Activated T-helper 17 cell treated with anti-CD3 and anti-CD28 coated beads, Interleukin-2, amount 50 U/mL, for 72 hours (primary cell): ENCODE results near the gene IFFO2. TPM values are rescaled to one million over a fixed set of nuclear protein-coding genes. Genes with fewer than 3 reads are reported as not detected.

Source experiments
- ATAC-seq: fragments of 150-1000 bp; cut with Tn5 transposase; replicated peaks from 2 replicates; pipeline ENCODE4 v1.10.0; 2021; ENCODE audit warnings: mild to moderate bottlenecking, moderate library complexity
- H3K27ac Mint-ChIP-seq: one replicate; pipeline ENCODE4 v1.8.0; 2022; ENCODE audit warnings: mixed read lengths
- H3K27me3 Mint-ChIP-seq: one replicate; pipeline ENCODE4 v1.8.0; 2022; ENCODE audit warnings: mixed read lengths
- H3K36me3 Mint-ChIP-seq: one replicate; pipeline ENCODE4 v1.8.0; 2022; ENCODE audit warnings: low read depth, mild to moderate bottlenecking, mixed read lengths
- H3K4me1 Mint-ChIP-seq: one replicate; pipeline ENCODE4 v1.8.0; 2022; ENCODE audit warnings: mixed read lengths
- H3K4me3 Mint-ChIP-seq: one replicate; pipeline ENCODE4 v1.8.0; 2022; ENCODE audit warnings: mild to moderate bottlenecking, mixed read lengths
- H3K9me3 Mint-ChIP-seq: one replicate; pipeline ENCODE4 v1.8.0; 2022; ENCODE audit warnings: mixed read lengths
- total RNA-seq, 2 donors: library from RNA; stranded (reverse); gene quantifications; one replicate each; pipeline ENCODE4 v1.2.3, GENCODE V29; 2022

Gene IFFO2
- total RNA-seq, 2 donors from 2014 or later: 17.0 to 38.2 TPM

- H3K27me3 Mint-ChIP-seq: no peaks in the 10 kb centered on the region
- no peaks in the 10 kb centered on the region for H3K36me3 Mint-ChIP-seq
- peak overlapping the region; percentile 83 for H3K4me3 Mint-ChIP-seq
- H3K27ac Mint-ChIP-seq: peak overlapping the region; percentile 96
- no peak for ATAC-seq
- H3K4me1 Mint-ChIP-seq: peaks cover 49% of the 10 kb centered on the region
- H3K9me3 Mint-ChIP-seq: no peaks in the 10 kb centered on the region
Measured at GRCh38 chr1:18928406-18928805, 28.1 kb downstream of the IFFO2 start.

GRCh38 chr1:18927654-18928272 lies 28.7 kb downstream of the IFFO2 start:
- no peaks in the 10 kb centered on the region for H3K36me3 Mint-ChIP-seq
- H3K4me1 Mint-ChIP-seq: peaks cover 48% of the 10 kb centered on the region
- no peaks in the 10 kb centered on the region for H3K9me3 Mint-ChIP-seq
- peak overlapping the region; percentile 96 for H3K27ac Mint-ChIP-seq
- peak; percentile 47 for ATAC-seq
- H3K4me3 Mint-ChIP-seq: peak overlapping the region; percentile 83
- H3K27me3 Mint-ChIP-seq: no peaks in the 10 kb centered on the region

GRCh38 chr1:18927082-18927653 lies 29.3 kb downstream of the IFFO2 start:
- Mint-ChIP-seq H3K4me1 (peaks cover 43% of the 10 kb centered on the region), H3K4me3 (peak overlapping the region; percentile 83), H3K27ac (peak overlapping the region; percentile 96), H3K36me3 (no peaks in the 10 kb centered on the region), H3K9me3 (no peaks in the 10 kb centered on the region), H3K27me3 (no peaks in the 10 kb centered on the region)
- ATAC-seq: peak; percentile 50

DNA sequence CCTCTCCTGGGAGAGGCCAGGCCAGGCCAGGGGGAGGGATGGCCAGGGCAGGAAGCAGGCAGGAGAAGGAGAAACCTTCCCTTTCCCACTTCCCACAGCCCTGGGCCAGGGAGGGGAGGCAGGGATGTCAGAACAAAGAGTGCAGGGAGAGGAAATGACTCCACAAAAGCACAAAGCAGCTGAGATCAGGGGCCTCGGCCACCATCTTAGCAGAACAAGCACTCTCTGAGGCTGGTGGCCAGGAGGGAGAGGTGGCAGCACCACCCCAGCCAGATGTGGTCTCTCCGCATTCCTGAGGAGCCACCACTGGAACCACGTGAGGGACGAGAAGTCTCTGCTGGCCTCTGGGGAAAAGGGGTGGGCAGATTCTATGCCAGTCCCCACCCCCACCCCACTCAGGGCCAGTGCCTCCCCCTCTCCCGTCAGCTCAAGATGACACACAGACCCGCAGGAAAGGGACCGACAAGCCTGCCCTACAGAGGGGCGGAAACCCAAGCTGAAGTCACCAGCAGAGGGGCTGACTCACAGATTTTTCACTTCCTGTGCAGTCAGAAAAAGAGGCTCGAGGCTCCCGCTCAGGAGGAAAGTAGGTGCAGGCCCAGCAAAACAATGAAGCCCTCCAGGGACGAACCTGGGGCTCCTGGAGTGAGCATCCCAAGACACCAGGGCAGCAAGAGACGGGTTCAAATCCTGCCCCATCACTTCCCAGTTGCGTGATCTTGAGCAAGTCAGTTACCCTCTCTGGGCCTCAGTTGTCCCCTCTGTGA lies 30.0 kb downstream of the IFFO2 start:
- Mint-ChIP-seq H3K27ac (peak overlapping the region; percentile 96), H3K27me3 (no peaks in the 10 kb centered on the region), H3K4me1 (peaks cover 37% of the 10 kb centered on the region), H3K36me3 (no peaks in the 10 kb centered on the region), H3K9me3 (no peaks in the 10 kb centered on the region), H3K4me3 (peak overlapping the region; percentile 83)
- ATAC-seq: peak; percentile 91

- Mint-ChIP-seq H3K27me3 (no peaks in the 10 kb centered on the region), H3K27ac (peak overlapping the region; percentile 15), H3K9me3 (no peaks in the 10 kb centered on the region), H3K4me3 (peak overlapping the region; percentile 83), H3K36me3 (peaks cover 2% of the 10 kb centered on the region), H3K4me1 (peaks cover 32% of the 10 kb centered on the region)
- ATAC-seq: no peak
Measured at GRCh38 chr1:18925279-18925678, 31.2 kb downstream of the IFFO2 start.

- Mint-ChIP-seq H3K27ac (no peak overlapping the region), H3K4me3 (peak overlapping the region; percentile 83), H3K36me3 (peaks cover 11% of the 10 kb centered on the region), H3K9me3 (no peaks in the 10 kb centered on the region), H3K4me1 (peaks cover 24% of the 10 kb centered on the region), H3K27me3 (no peaks in the 10 kb centered on the region)
- no peak for ATAC-seq
Measured at GRCh38 chr1:18924221-18924691, 32.2 kb downstream of the IFFO2 start.

DNA sequence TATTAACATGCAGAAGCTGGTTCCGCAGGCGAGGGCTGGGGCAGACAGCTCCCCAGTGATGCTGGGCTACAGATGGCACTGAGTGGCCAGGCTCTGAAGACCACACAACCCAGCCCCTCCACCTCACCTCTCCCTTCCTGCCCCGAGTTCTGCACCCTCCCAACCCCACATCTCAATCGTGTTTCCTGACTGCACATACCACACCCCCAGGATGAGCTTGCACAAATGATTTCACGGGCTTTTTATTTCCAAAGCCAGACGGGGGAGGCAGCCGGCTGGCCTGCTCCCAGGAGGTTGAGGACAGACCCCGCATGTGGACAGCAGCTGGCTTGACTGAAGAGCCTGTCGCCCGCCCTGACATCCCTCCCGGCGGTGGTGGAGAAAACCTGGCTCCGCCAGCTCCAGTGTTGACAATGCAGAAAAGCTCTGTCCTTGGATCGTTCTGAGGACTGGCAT lies 32.7 kb downstream of the IFFO2 start:
- Mint-ChIP-seq H3K27ac (peak overlapping the region; percentile 58), H3K4me3 (peak overlapping the region; percentile 83)
- no peak for ATAC-seq

GRCh38 chr1:18922848-18923755 lies 33.4 kb downstream of the IFFO2 start:
- H3K36me3 Mint-ChIP-seq: peaks cover 23% of the 10 kb centered on the region
- peaks cover 18% of the 10 kb centered on the region for H3K4me1 Mint-ChIP-seq
- H3K27ac Mint-ChIP-seq: peak overlapping the region; percentile 58
- no peaks in the 10 kb centered on the region for H3K27me3 Mint-ChIP-seq
- no peaks in the 10 kb centered on the region for H3K9me3 Mint-ChIP-seq
- no peak for ATAC-seq
- peak overlapping the region; percentile 83 for H3K4me3 Mint-ChIP-seq

More for the DNA sequence above, 32.7 kb downstream of the IFFO2 start:
- H3K9me3 Mint-ChIP-seq: no peaks in the 10 kb centered on the region
- peaks cover 21% of the 10 kb centered on the region for H3K4me1 Mint-ChIP-seq
- no peaks in the 10 kb centered on the region for H3K27me3 Mint-ChIP-seq
- H3K36me3 Mint-ChIP-seq: peaks cover 16% of the 10 kb centered on the region

- Mint-ChIP-seq H3K36me3 (peaks cover 26% of the 10 kb centered on the region), H3K27me3 (no peaks in the 10 kb centered on the region), H3K4me1 (peaks cover 11% of the 10 kb centered on the region), H3K9me3 (no peaks in the 10 kb centered on the region), H3K4me3 (no peak overlapping the region), H3K27ac (peak overlapping the region; percentile 58)
- ATAC-seq: no peak
Measured at GRCh38 chr1:18922319-18922726, 34.2 kb downstream of the IFFO2 start.

DNA sequence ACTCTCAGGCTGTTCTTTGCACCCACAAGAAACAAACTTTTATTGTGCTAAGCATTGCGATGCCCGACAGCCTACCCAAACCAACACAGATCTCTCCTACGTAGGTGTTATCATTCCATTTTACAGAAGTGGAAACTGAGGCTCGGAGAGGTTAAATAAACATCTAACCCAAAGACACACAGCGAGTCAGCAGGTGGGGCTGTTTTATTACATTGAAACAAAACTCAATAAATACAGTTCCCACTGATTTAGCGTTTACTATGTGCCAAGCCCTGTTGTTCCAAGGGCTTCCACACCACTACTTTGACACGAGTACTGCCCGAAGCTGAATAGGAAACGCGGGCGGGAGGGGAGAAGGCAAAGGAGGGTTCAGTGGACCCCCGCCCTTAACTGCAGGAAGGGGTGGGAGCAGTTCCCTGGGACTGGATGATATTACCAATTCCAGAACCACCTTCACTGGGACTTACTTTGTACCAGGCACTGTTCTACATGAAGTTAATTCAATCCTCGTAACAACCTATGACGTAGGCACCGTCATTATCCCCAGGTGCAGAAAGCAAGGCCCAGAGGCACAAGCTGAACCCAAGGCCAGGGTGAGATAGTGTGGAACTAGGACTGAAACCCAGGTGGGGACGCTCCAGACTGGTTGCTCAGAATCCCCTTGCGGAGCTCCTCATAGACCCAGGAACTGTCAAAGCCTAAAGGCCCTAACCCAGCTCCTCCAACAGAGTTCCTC lies 34.8 kb downstream of the IFFO2 start:
- H3K4me3 Mint-ChIP-seq: no peak overlapping the region
- H3K4me1 Mint-ChIP-seq: peaks cover 11% of the 10 kb centered on the region
- H3K27ac Mint-ChIP-seq: peak overlapping the region; percentile 58
- H3K27me3 Mint-ChIP-seq: no peaks in the 10 kb centered on the region
- ATAC-seq: no peak
- H3K9me3 Mint-ChIP-seq: no peaks in the 10 kb centered on the region
- H3K36me3 Mint-ChIP-seq: peaks cover 32% of the 10 kb centered on the region

GRCh38 chr1:18920931-18921330 lies 35.5 kb downstream of the IFFO2 start:
- ATAC-seq: no peak
- no peaks in the 10 kb centered on the region for H3K9me3 Mint-ChIP-seq
- peaks cover 39% of the 10 kb centered on the region for H3K36me3 Mint-ChIP-seq
- no peaks in the 10 kb centered on the region for H3K27me3 Mint-ChIP-seq
- no peak overlapping the region for H3K4me3 Mint-ChIP-seq
- H3K4me1 Mint-ChIP-seq: peaks cover 11% of the 10 kb centered on the region
- peak overlapping the region; percentile 20 for H3K27ac Mint-ChIP-seq

GRCh38 chr1:18919956-18920355 lies 36.5 kb downstream of the IFFO2 start:
- no peak overlapping the region for H3K4me3 Mint-ChIP-seq
- peaks cover 3% of the 10 kb centered on the region for H3K4me1 Mint-ChIP-seq
- peaks cover 49% of the 10 kb centered on the region for H3K36me3 Mint-ChIP-seq
- no peak overlapping the region for H3K27ac Mint-ChIP-seq
- H3K27me3 Mint-ChIP-seq: no peaks in the 10 kb centered on the region
- no peak for ATAC-seq
- no peaks in the 10 kb centered on the region for H3K9me3 Mint-ChIP-seq

DNA sequence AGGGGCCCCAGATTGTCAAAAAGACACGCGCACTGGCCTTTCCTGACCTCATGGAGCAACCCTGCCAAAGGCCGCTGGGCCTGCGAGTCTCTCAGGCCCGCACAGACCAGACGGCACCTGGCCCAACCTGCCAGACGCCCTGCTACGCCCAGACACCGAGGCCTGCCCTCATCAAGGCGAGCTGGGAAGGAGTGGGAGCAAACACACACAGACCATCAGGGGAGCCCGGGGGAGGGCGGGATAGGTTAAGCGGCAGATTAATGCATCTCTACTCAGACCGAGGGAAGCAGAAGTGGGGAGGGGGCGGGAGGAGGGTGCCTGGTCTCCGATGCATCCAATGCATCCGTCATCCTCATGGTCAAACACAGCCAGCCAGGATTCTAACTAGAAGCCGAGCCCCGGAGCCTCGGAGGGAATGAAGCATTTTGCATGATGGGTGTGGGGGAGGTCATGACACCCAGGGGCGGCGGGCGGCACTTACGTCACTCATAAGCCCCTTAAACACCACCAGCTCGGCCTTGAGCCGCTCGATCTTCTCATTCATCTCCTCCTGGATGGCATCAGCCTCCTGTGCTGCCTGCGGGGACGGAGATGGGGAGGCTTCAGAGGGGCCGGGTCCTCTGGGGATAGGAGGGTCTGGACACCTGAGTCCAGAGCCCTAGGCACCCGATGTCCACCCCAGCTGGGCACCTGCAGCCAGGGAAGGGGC lies 37.1 kb downstream of the IFFO2 start:
- H3K4me1 Mint-ChIP-seq: no peaks in the 10 kb centered on the region
- H3K9me3 Mint-ChIP-seq: no peaks in the 10 kb centered on the region
- no peak overlapping the region for H3K4me3 Mint-ChIP-seq
- no peak for ATAC-seq
- H3K27ac Mint-ChIP-seq: no peak overlapping the region
- H3K27me3 Mint-ChIP-seq: no peaks in the 10 kb centered on the region
- peaks cover 55% of the 10 kb centered on the region for H3K36me3 Mint-ChIP-seq
